ENCODE results near the gene PXDN.
"Not testable (repeated sequence)": the region's sequence is repeated elsewhere in the genome, so short reads cannot be mapped to it uniquely, and the experiment has no call there.

Gene PXDN

GRCh38 chr2:1767939-1768691, 23.8 kb upstream of the PXDN start:
- TF ChIP-seq, protein P1, sequence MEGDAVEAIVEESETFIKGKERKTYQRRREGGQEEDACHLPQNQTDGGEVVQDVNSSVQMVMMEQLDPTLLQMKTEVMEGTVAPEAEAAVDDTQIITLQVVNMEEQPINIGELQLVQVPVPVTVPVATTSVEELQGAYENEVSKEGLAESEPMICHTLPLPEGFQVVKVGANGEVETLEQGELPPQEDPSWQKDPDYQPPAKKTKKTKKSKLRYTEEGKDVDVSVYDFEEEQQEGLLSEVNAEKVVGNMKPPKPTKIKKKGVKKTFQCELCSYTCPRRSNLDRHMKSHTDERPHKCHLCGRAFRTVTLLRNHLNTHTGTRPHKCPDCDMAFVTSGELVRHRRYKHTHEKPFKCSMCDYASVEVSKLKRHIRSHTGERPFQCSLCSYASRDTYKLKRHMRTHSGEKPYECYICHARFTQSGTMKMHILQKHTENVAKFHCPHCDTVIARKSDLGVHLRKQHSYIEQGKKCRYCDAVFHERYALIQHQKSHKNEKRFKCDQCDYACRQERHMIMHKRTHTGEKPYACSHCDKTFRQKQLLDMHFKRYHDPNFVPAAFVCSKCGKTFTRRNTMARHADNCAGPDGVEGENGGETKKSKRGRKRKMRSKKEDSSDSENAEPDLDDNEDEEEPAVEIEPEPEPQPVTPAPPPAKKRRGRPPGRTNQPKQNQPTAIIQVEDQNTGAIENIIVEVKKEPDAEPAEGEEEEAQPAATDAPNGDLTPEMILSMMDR (conservative IDR thresholded peaks at IDR 0.05; ENCODE audit: control insufficient read depth, insufficient read depth, low read depth, low read length) = no peak

GRCh38 chr2:1766851-1767811, 22.8 kb upstream of the PXDN start:
- H3K4me3 ChIP-seq (ENCODE audit: control insufficient read depth, low read depth, low read length) = no peak overlapping the region
- no peak for DNase-seq (ENCODE audit: low read depth)
- TF ChIP-seq, protein P1 (conservative IDR thresholded peaks at IDR 0.05; ENCODE audit: control insufficient read depth, insufficient read depth, low read depth, low read length) = no peak

More at GRCh38 chr2:1767939-1768691, 23.8 kb upstream of the PXDN start:
- no peak for DNase-seq (ENCODE audit: low read depth)
- H3K4me3 ChIP-seq (ENCODE audit: control insufficient read depth, low read depth, low read length) = no peak overlapping the region

GRCh38 chr2:1766425-1766824, 22.1 kb upstream of the PXDN start:
- no peak for DNase-seq (ENCODE audit: low read depth)
- TF ChIP-seq, protein P1 (conservative IDR thresholded peaks at IDR 0.05; ENCODE audit: control insufficient read depth, insufficient read depth, low read depth, low read length) = no peak
- no peak overlapping the region for H3K4me3 ChIP-seq (ENCODE audit: control insufficient read depth, low read depth, low read length)

DNA sequence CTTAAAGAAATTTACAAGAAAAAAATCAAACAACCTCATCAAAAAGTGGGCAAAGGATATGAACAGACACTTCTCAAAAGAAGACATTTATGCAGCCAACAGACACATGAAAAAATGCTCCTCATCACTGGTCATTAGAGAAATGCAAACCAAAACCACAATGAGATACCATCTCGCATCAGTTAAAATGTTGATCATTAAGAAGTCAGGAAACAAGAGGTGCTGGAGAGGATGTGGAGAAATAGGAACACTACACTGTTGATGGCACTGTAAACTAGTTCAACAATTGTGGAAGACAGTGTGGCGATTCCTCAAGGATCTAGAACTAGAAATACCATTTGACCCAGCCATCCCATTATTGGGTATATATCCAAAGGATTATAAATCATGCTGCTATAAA, 20.9 kb upstream of the PXDN start:
- DNase-seq (ENCODE audit: low read depth); H3K4me3 ChIP-seq (ENCODE audit: control insufficient read depth, low read depth, low read length): not testable (repeated sequence)

GRCh38 chr2:1759611-1759930, 15.3 kb upstream of the PXDN start:
- DNase-seq (ENCODE audit: low read depth) = no peak
- TF ChIP-seq, protein P1 (conservative IDR thresholded peaks at IDR 0.05; ENCODE audit: control insufficient read depth, insufficient read depth, low read depth, low read length) = no peak
- H3K4me3 ChIP-seq (ENCODE audit: control insufficient read depth, low read depth, low read length) = no peak overlapping the region

GRCh38 chr2:1758774-1759610, 14.7 kb upstream of the PXDN start:
- TF ChIP-seq, protein P1 (conservative IDR thresholded peaks at IDR 0.05; ENCODE audit: control insufficient read depth, insufficient read depth, low read depth, low read length) = no peak
- H3K4me3 ChIP-seq (ENCODE audit: control insufficient read depth, low read depth, low read length) = no peak overlapping the region
- no peak for DNase-seq (ENCODE audit: low read depth)
